Urinary bladder (tissue), 4 donors: Measurements from ENCODE around the gene MICA. TPM values are rescaled to one million over a fixed set of nuclear protein-coding genes. Genes with fewer than 3 reads are reported as not detected.
"Not testable (repeated sequence)": the region's sequence is repeated elsewhere in the genome, so short reads cannot be mapped to it uniquely, and the experiment has no call there.

Experiments used
- DNase-seq: peaks from one replicate; pipeline ENCODE4 v3.0.0-alpha.2; 2015; ENCODE audit errors: extremely low spot score
- H3K27ac ChIP-seq: one replicate; pipeline ENCODE4 v1.5.1; 2013; ENCODE audit warnings: low read depth, mild to moderate bottlenecking, moderate library complexity
- H3K36me3 ChIP-seq: one replicate; pipeline ENCODE4 v1.6.1; 2013; ENCODE audit warnings: mild to moderate bottlenecking, moderate library complexity; ENCODE audit not compliant: insufficient read depth
- H3K4me1 ChIP-seq: one replicate; pipeline ENCODE4 v1.6.1; 2013; ENCODE audit warnings: mild to moderate bottlenecking, moderate library complexity; ENCODE audit not compliant: insufficient read depth
- H3K4me3 ChIP-seq: one replicate; pipeline ENCODE4 v1.5.1; 2013; ENCODE audit warnings: low read depth, low read length
- WGBS: extraction: QIAGEN DNeasy Blood & Tissue Kit; methylation state at CpG from one replicate; pipeline ENCODE4 v1.1.7; 2013; 5-methylcytosine and 5-hydroxymethylcytosine counted together
- polyA plus RNA-seq: library from polyadenylated mRNA; stranded (reverse); fragments of 200-250 nt; gene quantifications from one replicate; pipeline ENCODE4 v1.2.3, GENCODE V29; 2013
- total RNA-seq: library from RNA; depleted of rRNA; stranded (reverse); fragments of >200 nt; gene quantifications from one replicate; pipeline ENCODE4 v1.2.3, GENCODE V29; 2014
- donor health status: healthy with polysubstance abuse.
- donor health status: healthy.

MICA gene
- total and polyA plus RNA-seq, 2 donors = 6.7 to 23.8 TPM

- DNase-seq, H3K36me3 ChIP-seq, H3K27ac ChIP-seq, H3K4me1 ChIP-seq: not testable (repeated sequence)
- 12% methylated on average over 13 of the region's 13 CpGs for WGBS
- peak overlapping the region; percentile 75 for H3K4me3 ChIP-seq
These were observed 618 bp downstream of the MICA start for GRCh38 chr6:31404061-31404364.

DNA sequence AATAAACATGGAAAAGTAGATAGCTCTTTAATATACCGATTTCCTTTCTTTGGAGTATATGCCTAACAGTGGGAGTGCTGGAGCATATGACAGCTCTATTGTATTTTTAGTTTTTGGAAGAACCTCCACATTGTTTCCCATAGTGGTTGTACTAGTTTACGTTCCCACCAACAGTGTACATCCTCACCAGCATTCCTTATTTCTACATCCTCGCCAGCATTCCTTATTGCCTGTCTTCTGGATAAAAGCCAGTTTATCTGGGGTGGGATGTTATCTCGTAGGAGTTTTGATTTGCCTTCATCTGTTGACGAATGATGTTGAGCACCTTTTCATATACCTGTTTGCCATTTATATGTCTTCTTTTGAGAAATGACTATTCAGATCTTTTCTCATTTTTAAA is 2.6 kb downstream of the MICA start:
- H3K36me3 ChIP-seq = peaks cover under 1% of the 10 kb centered on the region
- no peaks in the 10 kb centered on the region for H3K4me1 ChIP-seq
- 73% methylated on average over 5 of the region's 5 CpGs for WGBS
- DNase-seq = no peak
- H3K4me3 ChIP-seq = no peak overlapping the region
- H3K27ac ChIP-seq = no peak overlapping the region

DNA sequence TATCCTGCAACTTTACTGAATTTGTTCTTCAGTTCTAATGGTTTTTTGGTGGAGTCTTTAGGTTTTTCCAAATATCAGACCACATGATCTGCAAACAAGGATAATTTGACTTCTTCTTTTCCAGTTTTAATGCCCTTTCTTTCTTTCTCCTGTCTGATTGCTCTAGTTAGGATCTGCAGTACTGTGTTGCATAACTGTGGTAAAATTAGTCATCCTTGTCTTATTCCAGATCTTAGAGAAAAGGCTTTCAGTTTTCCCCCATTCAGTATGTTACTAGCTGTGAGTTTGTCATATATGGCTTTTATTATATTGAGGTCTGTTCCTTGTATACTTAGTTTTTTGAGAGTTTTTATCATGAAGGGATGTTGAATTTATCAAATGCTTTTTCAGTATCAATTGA is 4.3 kb downstream of the MICA start:
- Histone ChIP-seq H3K27ac (no peak overlapping the region), H3K36me3 (peaks cover 4% of the 10 kb centered on the region), H3K4me1 (no peaks in the 10 kb centered on the region), H3K4me3 (no peak overlapping the region)
- no peak for DNase-seq

DNA sequence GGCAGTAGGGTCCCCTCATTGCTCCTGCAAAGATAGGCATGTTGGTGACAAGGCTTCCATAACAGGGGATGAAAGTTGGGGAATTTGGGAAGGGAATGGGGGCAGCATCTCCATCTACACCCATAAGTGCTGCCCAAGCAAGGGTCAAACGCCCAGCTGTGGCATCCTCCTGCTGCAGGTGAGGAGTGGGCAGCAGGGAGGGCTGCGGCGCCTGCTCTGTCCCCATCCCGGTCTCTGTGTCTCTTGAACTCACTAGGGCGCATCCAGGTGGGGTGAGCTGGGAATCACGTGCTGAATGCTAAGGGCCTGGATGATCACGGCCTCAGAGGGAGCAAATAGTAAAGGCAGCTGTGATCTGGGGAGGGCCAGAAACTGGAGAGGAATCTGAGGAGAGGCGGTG is 9.1 kb downstream of the MICA start:
- DNase-seq = no peak
- Histone ChIP-seq H3K4me3 (no peak overlapping the region), H3K36me3 (peaks cover 9% of the 10 kb centered on the region), H3K4me1 (no peaks in the 10 kb centered on the region), H3K27ac (no peak overlapping the region)
- 85% methylated on average over 8 of the region's 8 CpGs for whole genome bisulfite sequencing

- H3K27ac ChIP-seq, DNase-seq, H3K4me3 ChIP-seq, H3K4me1 ChIP-seq, H3K36me3 ChIP-seq: not testable (repeated sequence)
- 88% methylated on average over 7 of the region's 7 CpGs for WGBS
These were observed 10.9 kb downstream of the MICA start for GRCh38 chr6:31414148-31414770.

GRCh38 chr6:31414771-31415265 is 11.4 kb downstream of the MICA start:
- Histone ChIP-seq H3K4me3 (no peak overlapping the region), H3K27ac (no peak overlapping the region), H3K36me3 (peaks cover 9% of the 10 kb centered on the region), H3K4me1 (no peaks in the 10 kb centered on the region)
- WGBS = 76% methylated on average over 6 of the region's 6 CpGs
- DNase-seq = no peak

DNA sequence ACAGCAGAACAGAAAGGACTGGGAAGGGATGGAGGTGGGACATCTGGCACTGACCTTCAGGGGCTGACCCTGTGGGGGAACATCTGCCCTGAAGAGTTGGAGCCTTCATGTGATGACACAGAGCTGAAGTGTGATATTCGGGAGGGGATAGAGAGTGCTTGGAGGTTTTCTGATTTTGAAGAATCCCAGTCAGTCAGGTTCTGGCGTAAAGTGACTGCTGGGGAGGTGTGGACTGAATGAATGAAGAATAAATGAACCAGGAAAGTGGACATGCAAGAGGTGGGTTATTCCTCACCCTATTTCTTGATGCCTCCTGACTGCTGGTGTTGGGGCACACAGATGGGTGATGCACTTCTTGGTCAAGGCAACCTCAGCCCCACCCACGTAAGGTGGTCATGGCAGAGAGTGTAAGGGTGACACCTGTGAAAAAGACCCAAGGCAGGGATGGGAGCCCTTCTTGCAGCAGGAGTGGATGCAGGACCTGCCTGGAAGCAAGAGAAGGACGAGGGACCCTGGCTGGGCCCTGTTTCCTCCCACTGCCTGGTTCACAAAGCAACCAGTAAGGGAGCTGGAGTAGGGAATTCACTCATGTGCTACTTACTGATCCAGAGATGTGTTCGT is 13.1 kb downstream of the MICA start:
- no peak overlapping the region for H3K27ac ChIP-seq
- no peaks in the 10 kb centered on the region for H3K4me1 ChIP-seq
- no peak for DNase-seq
- peaks cover 5% of the 10 kb centered on the region for H3K36me3 ChIP-seq
- 85% methylated on average over 5 of the region's 5 CpGs for WGBS
- H3K4me3 ChIP-seq = no peak overlapping the region

- Histone ChIP-seq H3K27ac (no peak overlapping the region), H3K4me3 (no peak overlapping the region), H3K36me3 (peaks cover 5% of the 10 kb centered on the region), H3K4me1 (no peaks in the 10 kb centered on the region)
- DNase-seq = no peak
- WGBS = 77% methylated on average over 3 of the region's 3 CpGs
These were observed 14.9 kb downstream of the MICA start for GRCh38 chr6:31418251-31418650.

GRCh38 chr6:31419842-31420241 is 16.4 kb downstream of the MICA start:
- Histone ChIP-seq H3K36me3 (peaks cover 4% of the 10 kb centered on the region), H3K27ac (no peak overlapping the region), H3K4me1 (no peaks in the 10 kb centered on the region), H3K4me3 (no peak overlapping the region)
- 60% methylated on average over 2 of the region's 2 CpGs for WGBS
- no peak for DNase-seq

- no peak overlapping the region for H3K27ac ChIP-seq
- 92% methylated on average over 2 of the region's 2 CpGs for WGBS
- H3K4me1 ChIP-seq = no peaks in the 10 kb centered on the region
These were observed 17.2 kb downstream of the MICA start for GRCh38 chr6:31420546-31420945.

DNA sequence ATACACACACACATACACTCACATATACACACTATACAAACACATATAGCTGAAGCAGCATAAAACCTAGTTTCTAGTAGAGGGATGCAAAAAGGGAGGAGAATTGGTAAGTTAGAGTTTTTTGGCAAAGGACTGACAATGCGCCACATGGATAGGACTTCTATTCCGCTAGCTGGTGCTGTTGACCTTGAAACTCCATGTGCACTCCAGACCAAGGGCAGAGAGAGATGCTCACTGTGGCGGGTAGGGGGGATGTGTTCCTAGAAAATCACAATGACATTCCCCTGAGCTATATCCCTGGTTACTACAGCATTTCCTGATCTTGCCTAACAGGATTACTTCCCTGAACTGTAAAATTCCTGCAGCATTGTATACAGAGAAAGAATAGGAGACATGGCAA is 19.2 kb downstream of the MICA start:
- Histone ChIP-seq H3K4me1 (no peaks in the 10 kb centered on the region), H3K27ac (no peak overlapping the region), H3K4me3 (no peak overlapping the region), H3K36me3 (no peaks in the 10 kb centered on the region)
- no peak for DNase-seq
- WGBS = 76% methylated on average over 3 of the region's 3 CpGs

More at GRCh38 chr6:31420546-31420945, 17.2 kb downstream of the MICA start:
- H3K4me3 ChIP-seq = no peak overlapping the region
- no peak for DNase-seq
- peaks cover 3% of the 10 kb centered on the region for H3K36me3 ChIP-seq

- no peak for DNase-seq
- 62% methylated on average over 3 of the region's 3 CpGs for WGBS
These were observed 20.2 kb downstream of the MICA start for GRCh38 chr6:31423550-31423949.

DNA sequence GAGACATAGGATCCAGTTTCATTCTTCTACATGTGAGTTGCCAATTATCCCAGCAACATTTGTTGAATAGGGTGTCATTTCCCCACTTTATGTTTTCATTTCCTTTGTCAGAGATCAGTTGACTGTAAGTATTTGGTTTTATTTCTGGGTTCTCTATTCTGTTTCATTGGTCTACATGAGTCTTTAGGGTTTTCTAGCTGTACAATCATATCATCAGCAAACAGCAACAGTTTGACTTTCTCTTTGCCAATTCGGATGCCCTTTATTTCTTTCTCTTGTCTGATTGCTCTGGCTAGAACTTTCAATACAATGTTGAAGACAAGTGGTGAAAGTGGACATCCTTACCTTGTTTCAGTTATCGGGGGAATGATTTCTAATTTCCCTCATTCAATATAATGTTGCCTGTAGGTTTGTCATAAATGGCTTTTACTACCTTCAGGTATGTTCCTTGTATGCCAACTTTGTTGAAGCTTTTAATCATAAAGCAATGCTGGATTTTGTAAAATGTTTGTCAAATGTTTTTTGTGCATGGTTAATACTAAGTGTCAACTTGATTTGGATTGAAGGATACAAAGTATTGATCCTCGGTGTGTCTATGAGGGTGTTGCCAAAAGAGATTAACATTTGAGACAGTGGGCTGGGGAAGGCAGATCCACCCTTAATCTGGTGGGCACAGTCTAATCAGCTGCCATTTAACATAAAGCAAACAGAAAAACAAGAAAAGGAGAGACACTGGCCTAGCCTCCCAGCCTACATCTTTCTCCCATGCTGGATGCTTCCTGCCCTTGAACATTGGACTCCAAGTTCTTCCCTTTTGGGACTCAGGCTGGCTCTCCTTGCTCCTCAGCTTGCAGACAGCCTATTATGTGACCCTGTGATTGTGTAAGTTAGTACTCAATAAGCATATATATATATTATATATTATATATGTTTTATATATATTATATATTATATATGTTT is 23.3 kb downstream of the MICA start:
- no peaks in the 10 kb centered on the region for H3K36me3 ChIP-seq
- H3K4me1 ChIP-seq = no peaks in the 10 kb centered on the region
- no peak for DNase-seq
- H3K27ac ChIP-seq = no peak overlapping the region
- H3K4me3 ChIP-seq = no peak overlapping the region
- WGBS = 89% methylated on average over 3 of the region's 3 CpGs

More at GRCh38 chr6:31423550-31423949, 20.2 kb downstream of the MICA start:
- no peak overlapping the region for H3K4me3 ChIP-seq
- H3K27ac ChIP-seq = no peak overlapping the region
- no peaks in the 10 kb centered on the region for H3K4me1 ChIP-seq
- H3K36me3 ChIP-seq = no peaks in the 10 kb centered on the region

DNA sequence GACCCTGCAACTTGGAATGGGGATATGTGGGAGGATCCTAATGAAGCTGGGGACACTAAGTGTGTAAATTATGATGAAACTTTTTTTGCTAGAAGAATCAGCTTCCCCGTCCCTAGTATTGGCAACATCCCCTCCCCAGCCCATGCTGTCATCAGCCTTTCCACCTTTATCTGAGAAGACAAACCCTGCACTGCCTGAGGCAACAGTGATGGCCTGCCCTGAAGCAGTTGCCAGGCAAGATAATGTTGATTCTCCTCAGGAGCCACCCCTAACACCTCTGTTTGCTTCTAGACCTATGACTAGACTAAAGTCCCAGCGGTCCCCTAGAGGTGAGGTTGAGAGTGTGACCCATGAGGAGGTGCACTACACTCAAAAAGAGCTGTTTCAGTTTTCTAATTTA is 27.1 kb downstream of the MICA start:
- no peak for DNase-seq
- H3K4me1 ChIP-seq = no peaks in the 10 kb centered on the region
- H3K27ac ChIP-seq = no peak overlapping the region
- WGBS = 59% methylated on average over 2 of the region's 2 CpGs
- no peaks in the 10 kb centered on the region for H3K36me3 ChIP-seq
- H3K4me3 ChIP-seq = no peak overlapping the region
